Parathyroid adenoma (tissue), 2 donors: Measurements from ENCODE around the gene SGCA.
A peak's percentile ranks its signal among the peaks of the same experiment; 100 is the strongest.

Experiments used
- H2AFZ ChIP-seq: fragments of 300-600 bp; sonication (generic); one replicate; pipeline ENCODE4 v1.7.0; 2017; ENCODE audit warnings: antibody characterized with exemption, mild to moderate bottlenecking
- H3K27ac ChIP-seq: fragments of 300-600 bp; sonication (generic); one replicate; pipeline ENCODE4 v1.7.0; 2017
- H3K27me3 ChIP-seq: fragments of 300-600 bp; sonication (generic); one replicate; pipeline ENCODE4 v1.7.0; 2017; ENCODE audit warnings: low read length; ENCODE audit not compliant: control insufficient read depth, insufficient read depth
- H3K36me3 ChIP-seq: fragments of 300-600 bp; sonication (generic); one replicate; pipeline ENCODE4 v1.7.0; 2017; ENCODE audit warnings: low read length; ENCODE audit not compliant: control insufficient read depth, insufficient read depth
- H3K4me1 ChIP-seq: fragments of 300-600 bp; sonication (generic); one replicate; pipeline ENCODE4 v1.7.0; 2017; ENCODE audit warnings: control low read depth
- H3K4me2 ChIP-seq: fragments of 300-600 bp; sonication (generic); one replicate; pipeline ENCODE4 v1.7.0; 2017; ENCODE audit warnings: low read length
- H3K4me3 ChIP-seq: fragments of 300-600 bp; sonication (generic); one replicate; pipeline ENCODE4 v1.7.0; 2017; ENCODE audit warnings: low read depth, low read length
- H3K79me2 ChIP-seq: fragments of 300-600 bp; sonication (generic); one replicate; pipeline ENCODE4 v1.7.0; 2017; ENCODE audit warnings: control low read depth
- H3K9ac ChIP-seq: fragments of 300-600 bp; sonication (generic); one replicate; pipeline ENCODE4 v1.7.0; 2017; ENCODE audit warnings: mild to moderate bottlenecking
- H3K9me3 ChIP-seq: fragments of 300-600 bp; sonication (generic); one replicate; pipeline ENCODE4 v1.7.0; 2017; ENCODE audit warnings: low read length; ENCODE audit not compliant: control insufficient read depth
- CTCF ChIP-seq: fragments of 300-600 bp; sonication (generic); IDR thresholded peaks from one replicate; pipeline ENCODE4 v1.7.0; 2017; ENCODE audit warnings: antibody characterized with exemption, mild to moderate bottlenecking
- donor health status: primary hyperparathyroidism.

Gene SGCA

GRCh38 chr17:50165466-50165865 is 339 bp upstream of the SGCA start:
- no peak overlapping the region for H3K27ac ChIP-seq

GRCh38 chr17:50166518-50167181 is 845 bp downstream of the SGCA start:
- H3K4me1 ChIP-seq = peaks cover 4% of the 10 kb centered on the region
- H3K4me2 ChIP-seq = no peak overlapping the region
- no peak overlapping the region for H3K9ac ChIP-seq
- no peak overlapping the region for H3K4me3 ChIP-seq
- no peak overlapping the region for H2AFZ ChIP-seq
- no peaks in the 10 kb centered on the region for H3K9me3 ChIP-seq
- H3K27me3 ChIP-seq = no peaks in the 10 kb centered on the region
- no peak for TF ChIP-seq CTCF
- H3K36me3 ChIP-seq = no peaks in the 10 kb centered on the region
- H3K79me2 ChIP-seq = no peaks in the 10 kb centered on the region
- H3K27ac ChIP-seq = no peak overlapping the region

More at GRCh38 chr17:50165466-50165865, 339 bp upstream of the SGCA start:
- H3K9me3 ChIP-seq = no peaks in the 10 kb centered on the region
- H3K27me3 ChIP-seq = no peaks in the 10 kb centered on the region
- no peaks in the 10 kb centered on the region for H3K79me2 ChIP-seq
- no peaks in the 10 kb centered on the region for H3K36me3 ChIP-seq
- no peak overlapping the region for H3K9ac ChIP-seq
- no peak overlapping the region for H3K4me3 ChIP-seq
- peaks cover 5% of the 10 kb centered on the region for H3K4me1 ChIP-seq
- H2AFZ ChIP-seq = no peak overlapping the region
- no peak for TF ChIP-seq CTCF
- no peak overlapping the region for H3K4me2 ChIP-seq

- no peak for TF ChIP-seq CTCF
- no peaks in the 10 kb centered on the region for H3K36me3 ChIP-seq
- no peak overlapping the region for H3K9ac ChIP-seq
- no peak overlapping the region for H3K4me2 ChIP-seq
- no peaks in the 10 kb centered on the region for H3K9me3 ChIP-seq
- H3K27ac ChIP-seq = no peak overlapping the region
- H2AFZ ChIP-seq = no peak overlapping the region
- H3K27me3 ChIP-seq = no peaks in the 10 kb centered on the region
- H3K4me3 ChIP-seq = no peak overlapping the region
- H3K79me2 ChIP-seq = no peaks in the 10 kb centered on the region
- no peaks in the 10 kb centered on the region for H3K4me1 ChIP-seq
Measured at GRCh38 chr17:50167371-50167770, 1.6 kb downstream of the SGCA start.

- Histone ChIP-seq H2AFZ (no peak overlapping the region), H3K27me3 (no peaks in the 10 kb centered on the region), H3K9me3 (no peaks in the 10 kb centered on the region), H3K4me2 (no peak overlapping the region), H3K79me2 (no peaks in the 10 kb centered on the region), H3K4me3 (no peak overlapping the region), H3K27ac (no peak overlapping the region), H3K9ac (no peak overlapping the region), H3K4me1 (no peaks in the 10 kb centered on the region), H3K36me3 (no peaks in the 10 kb centered on the region)
- no peak for TF ChIP-seq CTCF
Measured at GRCh38 chr17:50168319-50168718, 2.5 kb downstream of the SGCA start.

- Histone ChIP-seq H3K36me3 (no peaks in the 10 kb centered on the region), H3K4me1 (no peaks in the 10 kb centered on the region), H3K4me2 (no peak overlapping the region), H3K9me3 (no peaks in the 10 kb centered on the region), H2AFZ (no peak overlapping the region), H3K79me2 (no peaks in the 10 kb centered on the region), H3K4me3 (no peak overlapping the region), H3K27me3 (no peaks in the 10 kb centered on the region), H3K9ac (no peak overlapping the region), H3K27ac (no peak overlapping the region)
- TF ChIP-seq CTCF = peak; percentile 69
Measured at GRCh38 chr17:50169121-50169764, 3.4 kb downstream of the SGCA start.
